MCF 10A (cell line): ENCODE results near the gene CCDC188. TPM values are rescaled to one million over a fixed set of nuclear protein-coding genes. Genes with fewer than 3 reads are reported as not detected.

Experiments
- BruUV-seq: library from RNA; stranded (reverse); fragments of 400-500 nt; replicated peaks from 2 replicates; lab custom pipeline; 2021; lab: Mats Ljungman, UMichigan
- CTCF ChIA-PET: fragments of 300-600 bp; sonication (Branson Sonifier 250); formaldehyde crosslinking; extraction: SDS; loops from one replicate; lab custom pipeline; 2021; ENCODE audit warnings: antibody characterized with exemption, inconsistent platforms; lab: Yijun Ruan, JAX
- POLR2A ChIA-PET: fragments of 300-600, 350-650 bp; sonication (Branson Sonifier 250); formaldehyde crosslinking; extraction: SDS; loops from one replicate; lab custom pipeline; 2020; ENCODE audit warnings: antibody characterized with exemption, inconsistent platforms; lab: Yijun Ruan, JAX
- DNase-seq: peaks from one replicate; pipeline ENCODE4 v3.0.0-alpha.2; 2018; ENCODE audit not compliant: unreplicated experiment
- H3K27ac Mint-ChIP-seq: one replicate; pipeline ENCODE4 v1.8.0; 2022; ENCODE audit warnings: mild to moderate bottlenecking, low read depth, mixed read lengths; ENCODE audit not compliant: unreplicated experiment
- H3K27me3 Mint-ChIP-seq: one replicate; pipeline ENCODE4 v1.8.0; 2022; ENCODE audit warnings: mixed read lengths; ENCODE audit not compliant: insufficient read depth, unreplicated experiment
- H3K36me3 Mint-ChIP-seq: one replicate; pipeline ENCODE4 v1.8.0; 2022; ENCODE audit warnings: mild to moderate bottlenecking, moderate library complexity, mixed read lengths; ENCODE audit not compliant: insufficient read depth, unreplicated experiment
- H3K4me1 Mint-ChIP-seq: one replicate; pipeline ENCODE4 v1.8.0; 2022; ENCODE audit warnings: mixed read lengths; ENCODE audit not compliant: insufficient read depth, unreplicated experiment
- H3K4me3 Mint-ChIP-seq: one replicate; pipeline ENCODE4 v1.8.0; 2022; ENCODE audit warnings: mild to moderate bottlenecking, moderate library complexity, mixed read lengths; ENCODE audit not compliant: unreplicated experiment
- H3K9me3 Mint-ChIP-seq: one replicate; pipeline ENCODE4 v1.8.0; 2022; ENCODE audit warnings: mixed read lengths; ENCODE audit not compliant: unreplicated experiment
- intact Hi-C: fragments of 100-400 bp; cut with micrococcal nuclease; formaldehyde crosslinking; loops from 2 replicates; pipeline ENCODE4 v1.14.1; 2022
- total RNA-seq: library from RNA; stranded (reverse); gene quantifications from 2 replicates; pipeline ENCODE4 v1.2.3, GENCODE V29; 2022
- TF ChIP-seq, protein P1 (sequence below): fragments of 200-600 bp; IDR thresholded peaks from one replicate; pipeline ENCODE4 v1.8.0; 2022; ENCODE audit warnings: antibody characterized with exemption, mild to moderate bottlenecking; ENCODE audit not compliant: unreplicated experiment

The CCDC188 gene
- total RNA-seq, 1 experiment from 2014 or later, result 0.70 TPM

- ChIA-PET CTCF (interaction anchor here (0.6 to 1.3 kb wide), 2 partner anchors 32 to 239 kb away, joined by 3 to 4 read pairs; no protein-coding TSS in a partner anchor), POLR2A (no interaction called here)
- DNase-seq, result no peak
- TF ChIP-seq, protein P1, sequence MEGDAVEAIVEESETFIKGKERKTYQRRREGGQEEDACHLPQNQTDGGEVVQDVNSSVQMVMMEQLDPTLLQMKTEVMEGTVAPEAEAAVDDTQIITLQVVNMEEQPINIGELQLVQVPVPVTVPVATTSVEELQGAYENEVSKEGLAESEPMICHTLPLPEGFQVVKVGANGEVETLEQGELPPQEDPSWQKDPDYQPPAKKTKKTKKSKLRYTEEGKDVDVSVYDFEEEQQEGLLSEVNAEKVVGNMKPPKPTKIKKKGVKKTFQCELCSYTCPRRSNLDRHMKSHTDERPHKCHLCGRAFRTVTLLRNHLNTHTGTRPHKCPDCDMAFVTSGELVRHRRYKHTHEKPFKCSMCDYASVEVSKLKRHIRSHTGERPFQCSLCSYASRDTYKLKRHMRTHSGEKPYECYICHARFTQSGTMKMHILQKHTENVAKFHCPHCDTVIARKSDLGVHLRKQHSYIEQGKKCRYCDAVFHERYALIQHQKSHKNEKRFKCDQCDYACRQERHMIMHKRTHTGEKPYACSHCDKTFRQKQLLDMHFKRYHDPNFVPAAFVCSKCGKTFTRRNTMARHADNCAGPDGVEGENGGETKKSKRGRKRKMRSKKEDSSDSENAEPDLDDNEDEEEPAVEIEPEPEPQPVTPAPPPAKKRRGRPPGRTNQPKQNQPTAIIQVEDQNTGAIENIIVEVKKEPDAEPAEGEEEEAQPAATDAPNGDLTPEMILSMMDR, result no peak
- Mint-ChIP-seq H3K36me3 (no peaks in the 10 kb centered on the region), H3K4me3 (no peak overlapping the region), H3K9me3 (no peaks in the 10 kb centered on the region), H3K27me3 (peaks cover 11% of the 10 kb centered on the region), H3K4me1 (no peaks in the 10 kb centered on the region), H3K27ac (no peak overlapping the region)
- BruUV-seq, result no TSS peak
- intact Hi-C loops, result no loop called here
These were observed 26.5 kb upstream of the CCDC188 start for GRCh38 chr22:20177217-20177911.

- Mint-ChIP-seq H3K4me1 (no peaks in the 10 kb centered on the region), H3K9me3 (no peaks in the 10 kb centered on the region), H3K27me3 (peaks cover 11% of the 10 kb centered on the region), H3K36me3 (no peaks in the 10 kb centered on the region), H3K27ac (no peak overlapping the region), H3K4me3 (no peak overlapping the region)
- TF ChIP-seq, protein P1, result no peak
- POLR2A ChIA-PET, result no interaction called here
- CTCF ChIA-PET, result interaction anchor here (0.7 kb wide), 1 partner anchor 108 kb away, joined by 3 read pairs; no protein-coding TSS in a partner anchor
- BruUV-seq, result no TSS peak
- DNase-seq, result no peak
- intact Hi-C loops, result no loop called here
These were observed 25.7 kb upstream of the CCDC188 start for GRCh38 chr22:20176421-20177085.

- no TSS peak for BruUV-seq
- intact Hi-C loops, result no loop called here
These were observed 24.7 kb upstream of the CCDC188 start for GRCh38 chr22:20175597-20175900.

More at GRCh38 chr22:20175597-20175900, 24.7 kb upstream of the CCDC188 start:
- Mint-ChIP-seq H3K27ac (no peak overlapping the region), H3K36me3 (no peaks in the 10 kb centered on the region), H3K27me3 (peaks cover 11% of the 10 kb centered on the region), H3K4me3 (no peak overlapping the region), H3K9me3 (no peaks in the 10 kb centered on the region), H3K4me1 (no peaks in the 10 kb centered on the region)
- ChIA-PET POLR2A (no interaction called here), CTCF (interaction anchor here (0.6 kb wide), 1 partner anchor 220 kb away, joined by 4 read pairs; no protein-coding TSS in a partner anchor)
- no peak for DNase-seq
- TF ChIP-seq, protein P1, result no peak
